IMR-90 (cell line): Measurements from ENCODE around the gene UBD. TPM values are rescaled to one million over a fixed set of nuclear protein-coding genes. Genes with fewer than 3 reads are reported as not detected.

Experiments used
- ATAC-seq: fragments of 200-7000 bp; cut with Tn5 transposase; 2 replicates; pipeline ENCODE4 v1.9.1; 2020; ENCODE audit warnings: low read depth, mild to moderate bottlenecking, moderate library complexity
- BruUV-seq: library from RNA; stranded (reverse); fragments of 400-500 nt; replicated peaks from 2 replicates; lab custom pipeline; 2021; lab: Mats Ljungman, UMichigan
- CTCF ChIA-PET: fragments of 300-600 bp; formaldehyde crosslinking; extraction: SDS; loops from one replicate; lab custom pipeline; 2021; ENCODE audit warnings: antibody characterized with exemption; lab: Yijun Ruan, JAX
- POLR2A ChIA-PET: fragments of 300-600 bp; sonication (Branson Sonifier 250); formaldehyde crosslinking; loops from one replicate; lab custom pipeline; 2022; ENCODE audit warnings: antibody characterized with exemption; ENCODE audit not compliant: unreplicated experiment; lab: Charles Lee
- DNase-seq: peaks from one replicate; pipeline ENCODE4 v3.0.0; 2013
- H2AFZ ChIP-seq: replicated peaks from 2 replicates; pipeline ENCODE3; 2013; ENCODE audit warnings: low read length, mild to moderate bottlenecking; ENCODE audit not compliant: poor library complexity
- H2AK5ac ChIP-seq: 2 replicates; pipeline ENCODE4 v1.6.1; 2013; ENCODE audit warnings: low read depth, low read length, inconsistent platforms
- H2AK9ac ChIP-seq: replicated peaks from 2 replicates; pipeline ENCODE3; 2013; ENCODE audit warnings: mild to moderate bottlenecking, low read depth, low read length, moderate library complexity; ENCODE audit not compliant: poor library complexity
- H2BK120ac ChIP-seq: 2 replicates; pipeline ENCODE4 v1.6.1; 2013; ENCODE audit warnings: low read depth, low read length, inconsistent platforms
- H2BK15ac ChIP-seq: 3 replicates; pipeline ENCODE4 v1.6.1; 2013; ENCODE audit warnings: low read depth, low read length, inconsistent platforms
- H2BK20ac ChIP-seq: 2 replicates; pipeline ENCODE4 v1.6.1; 2013; ENCODE audit warnings: low read depth, mild to moderate bottlenecking, inconsistent platforms, low read length, moderate library complexity
- H2BK5ac ChIP-seq: 2 replicates; pipeline ENCODE4 v1.6.1; 2013; ENCODE audit warnings: mild to moderate bottlenecking, low read depth, low read length, inconsistent platforms; ENCODE audit not compliant: poor library complexity, severe bottlenecking
- H3K14ac ChIP-seq: replicated peaks from 2 replicates; pipeline ENCODE4 v1.6.1; 2013; ENCODE audit warnings: low read depth, low read length, inconsistent platforms
- H3K18ac ChIP-seq: 2 replicates; pipeline ENCODE4 v1.6.1; 2013; ENCODE audit warnings: low read depth, low read length, control low read depth
- H3K23ac ChIP-seq: 2 replicates; pipeline ENCODE4 v1.6.1; 2013; ENCODE audit warnings: low read depth, low read length, inconsistent platforms
- H3K27ac ChIP-seq: 2 replicates; pipeline ENCODE4 v1.5.1; 2013; ENCODE audit warnings: mild to moderate bottlenecking, control low read depth, low read length; ENCODE audit not compliant: insufficient read depth
- H3K27me3 ChIP-seq: 2 replicates; pipeline ENCODE4 v1.6.1; 2013; ENCODE audit warnings: low read length; ENCODE audit not compliant: control insufficient read depth, insufficient read depth
- H3K36me3 ChIP-seq: 2 replicates; pipeline ENCODE4 v1.6.1; 2013; ENCODE audit warnings: low read length, mixed read lengths; ENCODE audit not compliant: control insufficient read depth, insufficient read depth
- H3K4ac ChIP-seq: 2 replicates; pipeline ENCODE4 v1.6.1; 2013; ENCODE audit warnings: low read depth, low read length, inconsistent platforms
- H3K4me1 ChIP-seq: 2 replicates; pipeline ENCODE4 v1.6.1; 2013; ENCODE audit warnings: low read length, mixed read lengths; ENCODE audit not compliant: control insufficient read depth, insufficient read depth
- H3K4me2 ChIP-seq: 2 replicates; pipeline ENCODE4 v1.6.1; 2013; ENCODE audit warnings: low read depth, mild to moderate bottlenecking, control low read depth, low read length, moderate library complexity
- H3K4me3 ChIP-seq: 2 replicates; pipeline ENCODE4 v1.5.1; 2013; ENCODE audit warnings: low read depth, mild to moderate bottlenecking, control low read depth, low read length, moderate library complexity; ENCODE audit not compliant: insufficient read depth
- H3K56ac ChIP-seq: 2 replicates; pipeline ENCODE4 v1.6.1; 2013; ENCODE audit warnings: low read length, inconsistent platforms; ENCODE audit not compliant: insufficient read depth; ENCODE audit errors: extremely low read depth
- H3K79me1 ChIP-seq, 2 experiments: 2 replicates each; pipeline ENCODE4 v1.6.1; 2013; ENCODE audit warnings: low read length in 2 of 2, inconsistent platforms in 1 of 2, low read depth in 1 of 2
- H3K9ac ChIP-seq: 2 replicates; pipeline ENCODE4 v1.6.1; 2013; ENCODE audit warnings: low read depth, low read length, control low read depth
- H3K9me1 ChIP-seq: 2 replicates; pipeline ENCODE4 v1.6.1; 2013; ENCODE audit warnings: low read length, inconsistent platforms; ENCODE audit not compliant: insufficient read depth
- H3K9me3 ChIP-seq: 2 replicates; pipeline ENCODE4 v1.6.1; 2013; ENCODE audit warnings: low read length; ENCODE audit not compliant: control insufficient read depth, insufficient read depth
- H4K20me1 ChIP-seq: 2 replicates; pipeline ENCODE4 v1.6.1; 2013; ENCODE audit warnings: low read length, inconsistent platforms; ENCODE audit not compliant: insufficient read depth
- H4K5ac ChIP-seq: 2 replicates; pipeline ENCODE4 v1.6.1; 2013; ENCODE audit warnings: mild to moderate bottlenecking, low read depth, low read length, control low read depth
- H4K8ac ChIP-seq, 2 experiments: 2 replicates each; pipeline ENCODE4 v1.6.1; 2013; ENCODE audit warnings: low read depth in 2 of 2, low read length in 2 of 2, control low read depth in 1 of 2, inconsistent platforms in 1 of 2
- H4K91ac ChIP-seq: 2 replicates; pipeline ENCODE4 v1.6.1; 2013; ENCODE audit warnings: low read depth, low read length, inconsistent platforms; ENCODE audit not compliant: insufficient read depth
- BHLHE40 ChIP-seq: fragments of 150-350 bp; IDR thresholded peaks from 2 replicates; pipeline ENCODE4 v1.6.1; 2016; ENCODE audit warnings: mild to moderate bottlenecking, low read depth, low read length
- CEBPB ChIP-seq: IDR thresholded peaks from 2 replicates; pipeline ENCODE4 v1.6.1; 2012; ENCODE audit warnings: low read depth, low read length, improper control_type of control experiment
- CHD1 ChIP-seq: IDR thresholded peaks from 2 replicates; pipeline ENCODE4 v1.6.1; 2012; ENCODE audit warnings: low read depth, low read length, improper control_type of control experiment
- ELK1 ChIP-seq: fragments of 150-350 bp; IDR thresholded peaks from 2 replicates; pipeline ENCODE4 v1.6.1; 2016; ENCODE audit warnings: low read depth, mild to moderate bottlenecking, low read length, moderate library complexity, borderline replicate concordance
- FOS ChIP-seq: fragments of 150-350 bp; IDR thresholded peaks from 2 replicates; pipeline ENCODE4 v1.6.1; 2016; ENCODE audit warnings: low read depth, low read length
- MXI1 ChIP-seq: IDR thresholded peaks from 2 replicates; pipeline ENCODE4 v1.6.1; 2012; ENCODE audit warnings: low read depth, mild to moderate bottlenecking, low read length, moderate library complexity, borderline replicate concordance
- NFE2L2 ChIP-seq: fragments of 150-350 bp; IDR thresholded peaks from 2 replicates; pipeline ENCODE4 v1.6.1; 2016; ENCODE audit warnings: low read depth, mild to moderate bottlenecking, low read length
- POLR2A ChIP-seq: IDR thresholded peaks from 2 replicates; pipeline ENCODE4 v1.6.1; 2012; ENCODE audit warnings: mild to moderate bottlenecking, low read depth, low read length
- RCOR1 ChIP-seq: IDR thresholded peaks from 2 replicates; pipeline ENCODE4 v1.6.1; 2012; ENCODE audit warnings: mild to moderate bottlenecking, low read length, improper control_type of control experiment; ENCODE audit not compliant: insufficient replicate concordance
- RFX5 ChIP-seq: IDR thresholded peaks from 2 replicates; pipeline ENCODE4 v1.8.0; 2012; ENCODE audit warnings: low read depth, mild to moderate bottlenecking, low read length, moderate library complexity
- SMC3 ChIP-seq: fragments of 150-350 bp; IDR thresholded peaks from 2 replicates; pipeline ENCODE4 v1.6.1; 2016; ENCODE audit warnings: low read depth, mild to moderate bottlenecking, antibody characterized with exemption, low read length, moderate library complexity
- WGBS, 2 experiments: methylation state at CpG; one replicate each; pipeline versions ENCODE4 v1.1.5 to v1.1.7; 2013; ENCODE audit warnings: missing lambda C conversion rate in 2 of 2; ENCODE audit not compliant: insufficient read length in 1 of 2; ENCODE audit errors: extremely low coverage in 2 of 2; 5-methylcytosine and 5-hydroxymethylcytosine counted together
- dilution Hi-C: fragments of 300-500 bp; cut with HindIII; formaldehyde crosslinking; loops from one replicate; pipeline ENCODE4 v1.14.3; 2018; ENCODE audit warnings: low sequenced_read_pairs; ENCODE audit not compliant: unreplicated experiment
- in situ Hi-C: fragments of 300-500 bp; cut with MboI; formaldehyde crosslinking; loops from 3 replicates; pipeline ENCODE4 v1.14.3; 2019; ENCODE audit warnings: low sequenced_read_pairs, inconsistent platforms, mixed read lengths
- intact Hi-C: fragments of 100-400 bp; cut with micrococcal nuclease; formaldehyde crosslinking; loops from 2 replicates; pipeline ENCODE4 v1.10.0; 2022
- polyA plus RNA-seq, 3 experiments: library from polyadenylated mRNA; depleted of rRNA; stranded (reverse); fragments of >200 nt; gene quantifications; 2 replicates each; pipeline ENCODE4 v1.2.3, GENCODE V29; 2012; ENCODE audit warnings: low replicate concordance in 1 of 3
- total RNA-seq: library from RNA; depleted of rRNA; stranded (reverse); fragments of >200 nt; gene quantifications from 2 replicates; pipeline ENCODE4 v1.2.3, GENCODE V29; 2012
- TF ChIP-seq, protein P1 (sequence below): fragments of 150-350 bp; IDR thresholded peaks from 2 replicates; pipeline ENCODE4 v1.6.1; 2017; ENCODE audit warnings: mild to moderate bottlenecking, antibody characterized with exemption, low read length, low read depth

Gene UBD
- total and polyA plus RNA-seq, 2 of the 4 experiments (the other 2 are of a cell fraction) = not detected

DNA sequence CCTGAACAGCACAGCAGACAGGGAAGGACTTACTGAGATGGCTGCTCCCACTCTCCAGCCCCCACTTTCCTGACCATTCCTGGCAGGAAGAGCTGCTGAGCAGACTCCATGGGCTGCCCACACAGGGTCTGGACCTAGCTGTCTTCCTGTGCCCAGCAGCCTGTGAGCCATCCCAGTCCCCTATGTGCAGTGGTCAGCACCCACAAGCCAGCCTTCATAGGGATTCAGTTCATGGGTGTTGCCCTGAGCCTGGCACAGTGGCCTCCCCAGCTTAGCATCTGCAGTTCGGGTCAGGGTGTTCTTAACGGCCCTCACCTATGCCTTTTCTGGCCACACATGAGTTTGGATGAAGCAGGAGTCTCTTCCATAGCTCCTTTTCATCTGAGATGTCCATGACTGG, 32.0 kb downstream of the UBD start:
- H4K8ac ChIP-seq = no peak overlapping the region
- H3K27me3 ChIP-seq = no peaks in the 10 kb centered on the region
- no peaks in the 10 kb centered on the region for H3K9me1 ChIP-seq
- no peak overlapping the region for H3K23ac ChIP-seq
- in situ Hi-C loops = no loop called here
- no peak overlapping the region for H3K56ac ChIP-seq
- H2AFZ ChIP-seq = no peak overlapping the region
- no peak overlapping the region for H3K27ac ChIP-seq
- intact Hi-C loops = no loop called here
- no peak for TF ChIP-seq MXI1
- TF ChIP-seq SMC3 = no peak
- TF ChIP-seq FOS = no peak
- no peak for TF ChIP-seq CHD1
- TF ChIP-seq NFE2L2 = no peak
- TF ChIP-seq BHLHE40 = no peak
- no peak for TF ChIP-seq RCOR1
- TF ChIP-seq RFX5 = no peak
- no peak for TF ChIP-seq POLR2A
- no peak for TF ChIP-seq ELK1
- no peak for TF ChIP-seq CEBPB
- TF ChIP-seq, protein P1, sequence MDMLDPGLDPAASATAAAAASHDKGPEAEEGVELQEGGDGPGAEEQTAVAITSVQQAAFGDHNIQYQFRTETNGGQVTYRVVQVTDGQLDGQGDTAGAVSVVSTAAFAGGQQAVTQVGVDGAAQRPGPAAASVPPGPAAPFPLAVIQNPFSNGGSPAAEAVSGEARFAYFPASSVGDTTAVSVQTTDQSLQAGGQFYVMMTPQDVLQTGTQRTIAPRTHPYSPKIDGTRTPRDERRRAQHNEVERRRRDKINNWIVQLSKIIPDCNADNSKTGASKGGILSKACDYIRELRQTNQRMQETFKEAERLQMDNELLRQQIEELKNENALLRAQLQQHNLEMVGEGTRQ = no peak
- H2BK5ac ChIP-seq = no peak overlapping the region
- no peak overlapping the region for H2AK9ac ChIP-seq
- no peak overlapping the region for H4K91ac ChIP-seq
- H2BK20ac ChIP-seq = no peak overlapping the region
- no peak overlapping the region for H3K18ac ChIP-seq
- no peak overlapping the region for H3K4ac ChIP-seq
- WGBS, 2 experiments = no CpG with 5 or more reads among the region's 2 CpGs
- ATAC-seq = no peak
- H3K4me1 ChIP-seq = no peaks in the 10 kb centered on the region
- H3K79me1 ChIP-seq = no peaks in the 10 kb centered on the region
- H3K4me2 ChIP-seq = no peak overlapping the region
- H3K9me3 ChIP-seq = peaks cover 3% of the 10 kb centered on the region; the same call in 1 of the 2 replicates
- no peak for DNase-seq
- H3K9ac ChIP-seq = no peak overlapping the region
- BruUV-seq = no TSS peak
- H4K20me1 ChIP-seq = no peaks in the 10 kb centered on the region
- H3K36me3 ChIP-seq = no peaks in the 10 kb centered on the region
- H2BK120ac ChIP-seq = no peak overlapping the region
- dilution Hi-C loops = no loop called here
- CTCF ChIA-PET = no interaction called here
- no peak overlapping the region for H3K4me3 ChIP-seq
- H4K5ac ChIP-seq = no peak overlapping the region
- no peak overlapping the region for H2BK15ac ChIP-seq
- H2AK5ac ChIP-seq = no peak overlapping the region
- H3K14ac ChIP-seq = no peak overlapping the region
- POLR2A ChIA-PET = no interaction called here
